Naive thymus-derived CD4-positive, alpha-beta T cell (primary cell): ENCODE data around the gene HOXB5. TPM values are rescaled to one million over a fixed set of nuclear protein-coding genes. Genes with fewer than 3 reads are reported as not detected.
A peak's percentile ranks its signal among the peaks of the same experiment; 100 is the strongest.

Experiments
- ATAC-seq: fragments of 150-1000 bp; cut with Tn5 transposase; 2 replicates; pipeline ENCODE4 v1.10.0; 2021; ENCODE audit warnings: mild to moderate bottlenecking, moderate library complexity
- CTCF ChIA-PET: fragments of 350-600 bp; sonication (Branson Sonifier 250); formaldehyde crosslinking; loops from one replicate; lab custom pipeline; 2021; ENCODE audit warnings: antibody characterized with exemption; lab: Charles Lee
- POLR2A ChIA-PET: fragments of 350-600 bp; sonication (Branson Sonifier 250); formaldehyde crosslinking; loops from one replicate; lab custom pipeline; 2021; ENCODE audit warnings: antibody characterized with exemption, inconsistent platforms; lab: Charles Lee
- DNase-seq, 9 donors: peaks; one replicate each; pipeline versions ENCODE4 v3.0.0 to v3.0.0-alpha.2; 2020 to 2022; ENCODE audit warnings: mixed read lengths in 1 of 9
- H3K27ac ChIP-seq: one replicate; pipeline ENCODE4 v1.7.0; 2013; ENCODE audit warnings: mild to moderate bottlenecking, low read depth, low read length, moderate library complexity
- H3K27me3 ChIP-seq, 2 donors: one replicate each; pipeline ENCODE4 v1.7.0; 2013; ENCODE audit warnings: low read length in 2 of 2, mild to moderate bottlenecking in 2 of 2, moderate library complexity in 2 of 2; ENCODE audit not compliant: control insufficient read depth in 2 of 2, insufficient read depth in 2 of 2
- H3K36me3 ChIP-seq, 3 experiments: 1 replicate in 2 of 3; 2 replicates in 1 of 3; pipeline ENCODE4 v1.7.0; 2013; ENCODE audit warnings: low read length in 3 of 3, mild to moderate bottlenecking in 3 of 3, moderate library complexity in 1 of 3; ENCODE audit not compliant: insufficient read depth in 3 of 3, control insufficient read depth in 2 of 3
- H3K4me1 ChIP-seq, 2 donors: one replicate each; pipeline ENCODE4 v1.7.0; 2013; ENCODE audit warnings: low read length in 2 of 2, mild to moderate bottlenecking in 2 of 2, moderate library complexity in 1 of 2; ENCODE audit not compliant: control insufficient read depth in 2 of 2, insufficient read depth in 2 of 2
- H3K4me3 ChIP-seq: 2 replicates; pipeline ENCODE4 v1.7.0; 2013; ENCODE audit warnings: mild to moderate bottlenecking, low read length
- H3K9me3 ChIP-seq, 3 experiments: 1 replicate in 2 of 3; 2 replicates in 1 of 3; pipeline ENCODE4 v1.7.0; 2013; ENCODE audit warnings: low read length in 3 of 3; ENCODE audit not compliant: control insufficient read depth in 2 of 3
- H3K27ac Mint-ChIP-seq, 9 donors: one replicate each; pipeline ENCODE4 v1.8.0; 2020 to 2022; ENCODE audit warnings: mixed read lengths in 9 of 9, mild to moderate bottlenecking in 8 of 9, moderate library complexity in 5 of 9, inconsistent platforms in 2 of 9
- H3K27me3 Mint-ChIP-seq, 5 donors: one replicate each; pipeline ENCODE4 v1.8.0; 2021 to 2022; ENCODE audit warnings: mixed read lengths in 5 of 5, mild to moderate bottlenecking in 1 of 5
- H3K36me3 Mint-ChIP-seq, 5 donors: one replicate each; pipeline ENCODE4 v1.8.0; 2020 to 2022; ENCODE audit warnings: mixed read lengths in 5 of 5, mild to moderate bottlenecking in 3 of 5, inconsistent platforms in 1 of 5
- H3K4me1 Mint-ChIP-seq, 7 donors: one replicate each; pipeline ENCODE4 v1.8.0; 2020 to 2022; ENCODE audit warnings: mixed read lengths in 7 of 7, mild to moderate bottlenecking in 3 of 7, inconsistent platforms in 1 of 7
- H3K4me3 Mint-ChIP-seq, 10 donors: one replicate each; pipeline ENCODE4 v1.8.0; 2020 to 2022; ENCODE audit warnings: mild to moderate bottlenecking in 10 of 10, mixed read lengths in 10 of 10, moderate library complexity in 6 of 10, inconsistent platforms in 2 of 10
- H3K9me3 Mint-ChIP-seq, 11 donors: one replicate each; pipeline ENCODE4 v1.8.0; 2020 to 2022; ENCODE audit warnings: mixed read lengths in 11 of 11, mild to moderate bottlenecking in 4 of 11, inconsistent platforms in 1 of 11, moderate library complexity in 1 of 11
- intact Hi-C, 2 donors: fragments of 100-400 bp; cut with micrococcal nuclease; formaldehyde crosslinking; loops; one replicate each; pipeline ENCODE4 v1.15.1; 2023
- polyA plus RNA-seq, 2 donors: library from polyadenylated mRNA; unstranded; fragments of 300-500 nt; fragmentation: Illumina TruSeq; gene quantifications; one replicate each; pipeline ENCODE4 v1.2.3, GENCODE V29; 2021
- total RNA-seq, 6 experiments: library from RNA in 5 of 6; stranded (reverse) in 5 of 6; gene quantifications; 1 replicate in 5 of 6; 2 replicates in 1 of 6; pipeline ENCODE4 v1.2.3 and lab custom pipeline; 2021 to 2026

Gene HOXB5
- total and polyA plus RNA-seq, 7 experiments from 2014 or later: not detected

DNA sequence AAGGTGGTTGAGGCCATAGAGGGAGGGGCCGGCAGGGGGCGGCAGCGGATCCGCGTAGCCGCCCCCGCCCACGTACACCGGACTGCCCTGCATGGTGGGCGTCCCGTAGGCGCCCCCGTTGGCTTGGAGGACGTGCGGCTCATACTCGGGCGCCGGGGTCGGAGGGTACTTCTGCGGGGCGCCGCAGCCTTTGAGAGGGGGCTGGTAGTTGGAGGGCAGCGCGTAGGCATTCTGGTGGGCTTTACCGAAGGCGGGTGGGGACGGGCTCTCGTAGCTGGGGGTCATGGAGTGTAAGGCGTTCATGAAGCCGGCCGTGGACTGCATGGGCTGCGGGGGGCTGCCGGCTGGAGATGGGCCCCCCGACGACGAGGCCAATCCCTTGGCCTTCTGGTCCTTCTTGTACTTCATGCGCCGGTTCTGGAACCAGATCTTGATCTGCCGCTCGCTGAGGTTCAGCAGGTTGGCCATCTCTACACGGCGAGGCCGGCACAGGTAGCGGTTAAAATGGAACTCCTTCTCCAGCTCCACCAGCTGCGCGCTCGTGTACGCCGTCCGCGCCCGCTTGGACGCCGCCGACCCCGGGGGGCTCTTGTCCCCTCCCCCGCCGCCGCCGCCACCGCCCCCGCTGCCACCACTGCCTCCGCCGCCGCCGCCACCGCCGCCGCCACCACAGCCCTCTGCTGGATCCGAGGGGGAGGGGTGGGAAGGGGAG, 42.9 kb downstream of the HOXB5 start:
- Histone ChIP-seq H3K9me3 (no peaks in the 10 kb centered on the region), H3K27me3 (no peaks in the 10 kb centered on the region), H3K27ac (no peak overlapping the region), H3K4me3 (no peak overlapping the region), H3K4me1 (peaks cover 0 to 26% of the 10 kb centered on the region in 2 donors), H3K36me3 (no peaks in the 10 kb centered on the region)
- Mint-ChIP-seq H3K4me1 (peaks cover 7 to 42% (median 37%) of the 10 kb centered on the region in 7 donors), H3K27ac (peak overlapping the region in 1 of 9 donors; percentile 17), H3K9me3 (no peaks in the 10 kb centered on the region), H3K36me3 (peaks cover 0 to 14% (median 0%) of the 10 kb centered on the region in 5 donors), H3K4me3 (no peak overlapping the region), H3K27me3 (peaks cover 5 to 31% (median 16%) of the 10 kb centered on the region in 5 donors)
- CTCF ChIA-PET: no interaction called here
- DNase-seq (no peak), ATAC-seq (no peak)
- intact Hi-C loops: no loop called here
- POLR2A ChIA-PET: interaction anchor here (0.5 to 0.6 kb wide), 2 partner anchors 15 to 743 kb away, joined by 3 to 4 read pairs; no protein-coding TSS in a partner anchor

DNA sequence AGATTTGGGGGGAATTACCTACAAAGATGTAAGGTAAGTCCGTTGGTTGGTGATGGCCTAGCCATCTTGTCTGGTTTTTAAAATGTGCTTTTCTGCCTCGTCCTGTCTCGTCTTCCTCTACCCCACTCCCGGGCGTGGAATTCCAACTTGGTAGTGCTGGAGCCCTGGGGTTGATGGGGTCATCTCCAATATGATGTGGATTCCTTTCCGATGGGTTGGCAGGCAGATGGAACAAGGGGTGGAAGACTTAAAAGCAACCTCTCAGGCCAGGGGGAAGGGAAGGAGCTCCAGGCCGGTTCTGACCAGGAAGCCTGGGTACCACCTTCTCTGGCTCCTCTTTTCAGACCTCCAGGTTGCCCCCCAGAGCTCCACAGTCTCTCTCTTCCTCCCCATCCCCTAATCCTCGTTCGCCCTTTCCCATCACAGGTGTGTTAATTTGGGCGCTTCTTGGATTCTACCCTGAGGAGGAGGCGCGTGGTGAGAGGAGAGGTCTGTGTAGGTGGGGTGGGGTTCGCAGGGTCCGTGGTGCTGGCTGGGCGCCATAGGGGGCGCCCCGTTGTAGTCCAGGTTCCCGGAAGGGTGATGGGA, 43.6 kb downstream of the HOXB5 start:
- no peaks in the 10 kb centered on the region for H3K36me3 ChIP-seq
- Mint-ChIP-seq H3K4me1 (peaks cover 3 to 43% (median 38%) of the 10 kb centered on the region in 7 donors), H3K27me3 (peaks cover 0 to 25% (median 12%) of the 10 kb centered on the region in 5 donors), H3K27ac (peak overlapping the region in 2 of 9 donors; percentile 51 to 70), H3K9me3 (no peaks in the 10 kb centered on the region), H3K36me3 (peaks cover 0 to 10% (median 0%) of the 10 kb centered on the region in 5 donors), H3K4me3 (no peak overlapping the region)
- ChIA-PET CTCF (no interaction called here), POLR2A (interaction anchor here (1.0 to 2.5 kb wide), 2 partner anchors 10 to 719 kb away, joined by 3 to 12 read pairs; partner anchors contain the start of genes LRRC46 and MRPL10)
- DNase-seq (no peak), ATAC-seq (no peak)
- no peaks in the 10 kb centered on the region for H3K9me3 ChIP-seq
- no peak overlapping the region for H3K27ac ChIP-seq
- no peaks in the 10 kb centered on the region for H3K27me3 ChIP-seq
- intact Hi-C loops: loop anchor here in 1 of 2 donors (10.0 kb wide), 1 partner anchor 345 kb away; the partner anchor contains the start of gene ATP5MC1
- peaks cover 0 to 29% of the 10 kb centered on the region in 2 donors for H3K4me1 ChIP-seq
- H3K4me3 ChIP-seq: no peak overlapping the region

DNA sequence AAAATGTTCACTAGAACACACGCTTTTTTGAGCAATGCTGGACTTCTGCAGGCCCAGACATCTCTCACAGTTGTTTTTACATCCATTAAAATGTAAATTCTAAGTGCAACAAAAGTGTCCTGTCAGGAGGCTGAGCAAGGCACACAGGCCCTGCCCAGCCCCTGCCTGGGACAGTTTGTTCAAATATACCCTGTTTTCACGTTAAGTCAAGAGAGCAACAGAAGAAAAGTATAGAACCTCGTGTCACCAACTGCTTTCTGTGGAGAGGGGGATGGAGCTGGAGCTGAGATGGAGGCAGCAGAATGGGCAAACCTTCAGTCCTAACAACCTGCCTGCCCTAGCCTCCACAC, 44.3 kb downstream of the HOXB5 start:
- H3K4me1 Mint-ChIP-seq: peaks cover under 1 to 45% (median 43%) of the 10 kb centered on the region in 7 donors
- H3K4me3 Mint-ChIP-seq: no peak overlapping the region
- ChIA-PET POLR2A (interaction anchor here (1.0 to 4.3 kb wide), 5 partner anchors 8 to 718 kb away, joined by 3 to 24 read pairs (median 5); partner anchors contain the start of genes HOXB5, LRRC46 and MRPL10), CTCF (no interaction called here)
- no peak overlapping the region for H3K27ac ChIP-seq
- no peak overlapping the region for H3K4me3 ChIP-seq
- DNase-seq: no peak
- H3K27me3 ChIP-seq: no peaks in the 10 kb centered on the region
- no peak for ATAC-seq
- peaks cover 0 to 18% (median 8%) of the 10 kb centered on the region in 5 donors for H3K27me3 Mint-ChIP-seq
- no peaks in the 10 kb centered on the region for H3K9me3 ChIP-seq
- no peaks in the 10 kb centered on the region for H3K36me3 ChIP-seq
- H3K27ac Mint-ChIP-seq: peak overlapping the region in 6 of 9 donors; percentile 8 to 99 (median 76)
- no peaks in the 10 kb centered on the region for H3K9me3 Mint-ChIP-seq
- peaks cover 0 to 12% (median 0%) of the 10 kb centered on the region in 5 donors for H3K36me3 Mint-ChIP-seq
- H3K4me1 ChIP-seq: peaks cover 0 to 29% of the 10 kb centered on the region in 2 donors
- intact Hi-C loops: loop anchor here in 1 of 2 donors (10.0 kb wide), 1 partner anchor 346 kb away; the partner anchor contains the start of gene ATP5MC1

- ChIA-PET POLR2A (interaction anchor here (0.6 to 4.3 kb wide), 8 partner anchors 8 to 717 kb away, joined by 3 to 24 read pairs (median 4); partner anchors contain the start of genes HOXB5, LRRC46 and MRPL10), CTCF (interaction anchor here (0.7 to 1.2 kb wide), 2 partner anchors 44 to 56 kb away, joined by 3 to 4 read pairs; partner anchors contain the start of gene HOXB5)
- ATAC-seq (peak; percentile 16), DNase-seq (peak in 1 of 9 donors; percentile 41)
- Histone ChIP-seq H3K27me3 (no peaks in the 10 kb centered on the region), H3K4me3 (peak overlapping the region; percentile 19), H3K27ac (peak overlapping the region; percentile 90), H3K36me3 (no peaks in the 10 kb centered on the region), H3K9me3 (no peaks in the 10 kb centered on the region), H3K4me1 (peaks cover 0 to 29% of the 10 kb centered on the region in 2 donors)
- H3K4me1 Mint-ChIP-seq: peaks cover 6 to 50% (median 48%) of the 10 kb centered on the region in 7 donors
- peaks cover 0 to 18% (median 6%) of the 10 kb centered on the region in 5 donors for H3K27me3 Mint-ChIP-seq
- H3K9me3 Mint-ChIP-seq: no peaks in the 10 kb centered on the region
- intact Hi-C loops: loop anchor here in 1 of 2 donors (10.0 kb wide), 1 partner anchor 346 kb away; the partner anchor contains the start of gene ATP5MC1
- H3K4me3 Mint-ChIP-seq: peak overlapping the region in 9 of 10 donors; percentile 71 to 100 (median 94)
- H3K36me3 Mint-ChIP-seq: peaks cover 0 to 13% (median 4%) of the 10 kb centered on the region in 5 donors
- H3K27ac Mint-ChIP-seq: peak overlapping the region; percentile 87 to 100 (median 95)
Measured at GRCh38 chr17:48548523-48549280, 44.9 kb downstream of the HOXB5 start.

- no peaks in the 10 kb centered on the region for H3K27me3 ChIP-seq
- ChIA-PET CTCF (interaction anchor here (1.0 to 1.8 kb wide), 3 partner anchors 10 to 56 kb away, joined by 3 to 7 read pairs (median 3); no protein-coding TSS in a partner anchor), POLR2A (interaction anchor here (0.6 to 4.3 kb wide), 8 partner anchors 8 to 241 kb away, joined by 3 to 24 read pairs (median 4); partner anchors contain the start of gene HOXB5)
- Mint-ChIP-seq H3K9me3 (no peaks in the 10 kb centered on the region), H3K27ac (peak overlapping the region; percentile 87 to 100 (median 95)), H3K27me3 (peaks cover 0 to 14% (median 6%) of the 10 kb centered on the region in 5 donors), H3K4me3 (peak overlapping the region in 9 of 10 donors; percentile 71 to 100 (median 94)), H3K36me3 (peaks cover 0 to 16% (median 4%) of the 10 kb centered on the region in 5 donors), H3K4me1 (peaks cover 7 to 51% (median 48%) of the 10 kb centered on the region in 7 donors)
- peaks cover 0 to 5% (median 0%) of the 10 kb centered on the region in 3 experiments for H3K36me3 ChIP-seq
- intact Hi-C loops: loop anchor here in 1 of 2 donors (10.0 kb wide), 1 partner anchor 347 kb away; the partner anchor contains the start of gene ATP5MC1
- peak overlapping the region; percentile 31 for H3K4me3 ChIP-seq
- peak in 7 of 9 donors; percentile 39 to 65 (median 50) for DNase-seq
- no peaks in the 10 kb centered on the region for H3K9me3 ChIP-seq
- peaks cover 0 to 29% of the 10 kb centered on the region in 2 donors for H3K4me1 ChIP-seq
- peak; percentile 23 for ATAC-seq
- H3K27ac ChIP-seq: peak overlapping the region; percentile 90
Measured at GRCh38 chr17:48547808-48548522, 45.6 kb downstream of the HOXB5 start.
